Activated CD4-positive, alpha-beta T cell treated with anti-CD3 and anti-CD28 coated beads, Interleukin-2, amount 50 U/mL, for 48 hours (primary cell): ENCODE measurements around the gene LY9.

Experiments
- DNase-seq, 2 experiments: peaks; one replicate each; pipeline ENCODE4 v3.0.0-alpha.2; 2020

Gene LY9

DNA sequence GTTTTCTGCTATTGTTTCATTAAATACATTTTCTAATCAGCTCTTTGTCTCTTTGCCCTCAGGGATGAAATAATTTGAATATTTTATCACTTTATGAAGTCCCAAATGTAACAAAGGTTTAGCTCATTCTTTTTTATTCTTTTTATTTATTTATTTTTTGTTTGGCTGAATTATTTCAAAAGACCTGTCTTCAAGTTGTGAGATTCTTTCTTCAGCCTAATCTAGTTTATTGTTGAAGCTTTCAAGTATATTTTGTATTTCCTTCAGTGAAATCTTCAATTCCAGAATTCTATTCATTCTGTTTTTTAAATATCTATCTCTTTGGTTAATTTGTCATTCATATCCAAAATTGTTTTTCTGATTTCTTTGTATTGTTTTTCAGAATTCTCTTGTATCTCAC lies 10.8 kb downstream of the LY9 start:
- DNase-seq, result no peak

DNA sequence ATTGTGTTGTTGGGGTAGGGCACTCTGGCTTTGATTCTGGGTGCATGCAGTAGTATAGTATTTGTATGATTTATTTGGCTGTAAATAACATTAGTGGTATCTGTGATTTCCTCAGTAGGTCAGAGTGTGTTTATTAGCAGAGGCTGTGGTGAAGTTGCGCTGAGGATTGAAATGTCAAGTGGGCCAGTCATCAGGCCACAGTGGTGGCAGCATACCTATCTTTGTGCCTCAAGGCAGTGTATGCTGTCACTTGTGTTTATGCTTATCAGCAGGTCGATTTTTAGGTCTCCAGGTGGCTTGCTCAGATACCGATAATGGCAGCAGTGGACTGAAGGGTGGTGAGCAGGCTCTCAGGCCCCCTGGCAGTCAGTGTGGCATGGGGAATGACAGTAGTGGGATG lies 11.3 kb downstream of the LY9 start:
- no peak for DNase-seq

DNA sequence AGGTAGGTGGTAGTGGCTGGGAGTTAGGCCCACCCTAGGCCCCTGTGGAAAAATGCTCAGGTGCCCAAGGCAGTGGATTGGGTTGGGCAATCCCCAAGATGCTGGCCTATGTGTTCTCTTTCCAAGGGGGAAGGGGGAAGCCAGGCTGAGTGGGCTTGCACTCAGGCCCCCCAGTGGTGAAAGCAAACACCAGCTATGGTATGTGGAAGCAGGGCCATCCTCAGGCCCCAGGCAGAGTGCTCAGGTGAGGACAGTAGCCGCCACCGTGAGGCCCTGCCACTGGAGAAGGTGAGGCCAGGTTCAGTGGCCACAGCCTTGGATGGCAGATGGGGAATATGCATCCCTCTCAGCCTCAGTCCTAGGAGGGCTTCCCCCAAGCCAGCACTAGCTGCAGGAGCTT lies 11.8 kb downstream of the LY9 start:
- DNase-seq, result no peak

DNA sequence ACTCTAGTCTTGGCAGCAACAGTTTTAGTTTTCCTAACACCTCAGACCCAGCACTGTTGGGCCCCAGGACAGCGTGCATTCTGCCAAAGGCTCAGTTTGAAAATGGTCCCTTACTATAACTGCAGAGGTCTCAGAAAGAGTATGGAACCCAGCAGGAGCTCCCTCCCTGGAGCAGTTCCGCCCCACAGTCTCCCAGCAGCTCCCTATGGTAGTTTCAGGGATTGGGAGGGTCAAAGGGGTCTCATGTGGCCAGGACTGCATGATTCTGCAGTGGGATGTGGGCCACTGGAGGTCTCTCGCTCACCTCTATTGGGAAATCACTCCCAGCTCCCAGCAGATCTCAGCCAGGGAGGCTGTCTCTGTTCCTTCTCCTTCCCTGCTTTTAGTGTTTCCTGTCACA lies 12.3 kb downstream of the LY9 start:
- no peak for DNase-seq

DNA sequence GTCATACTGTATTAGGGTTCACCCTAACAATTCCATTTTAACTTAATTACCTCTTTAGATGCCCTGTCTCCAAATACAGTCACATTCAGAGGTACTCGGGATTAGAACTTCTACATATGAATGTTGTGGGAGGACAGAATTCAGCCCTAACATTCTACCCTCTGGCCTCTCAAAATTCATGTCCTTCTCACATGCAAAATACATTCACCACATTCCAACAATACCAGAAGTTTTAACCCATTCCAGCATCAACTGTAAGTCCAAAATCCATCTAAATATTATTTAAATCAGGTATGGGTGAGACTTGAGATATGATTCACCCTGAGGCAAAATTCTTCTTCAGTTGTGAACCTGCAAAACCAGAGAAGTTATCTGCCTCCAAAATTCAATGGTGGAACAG lies 14.5 kb downstream of the LY9 start:
- DNase-seq, result no peak

DNA sequence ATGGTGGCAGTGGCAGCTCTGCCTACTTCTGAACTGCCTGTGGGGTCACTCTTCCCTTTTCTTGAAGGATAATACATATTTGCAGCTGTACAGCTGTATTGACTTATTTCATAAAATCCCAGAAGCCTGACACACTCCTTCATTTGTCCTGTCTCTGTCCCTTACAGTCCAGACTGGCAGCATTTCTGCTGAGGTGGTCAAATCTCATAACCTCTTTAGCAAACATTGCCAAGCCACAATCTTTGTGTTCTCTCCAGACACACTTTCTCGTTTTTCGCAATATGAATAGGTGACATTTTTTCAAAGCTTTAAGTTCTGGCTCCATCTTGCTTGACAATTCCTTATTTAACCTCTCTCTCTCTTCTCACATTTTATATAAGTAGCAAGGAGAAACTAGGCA lies 15.2 kb downstream of the LY9 start:
- no peak for DNase-seq

DNA sequence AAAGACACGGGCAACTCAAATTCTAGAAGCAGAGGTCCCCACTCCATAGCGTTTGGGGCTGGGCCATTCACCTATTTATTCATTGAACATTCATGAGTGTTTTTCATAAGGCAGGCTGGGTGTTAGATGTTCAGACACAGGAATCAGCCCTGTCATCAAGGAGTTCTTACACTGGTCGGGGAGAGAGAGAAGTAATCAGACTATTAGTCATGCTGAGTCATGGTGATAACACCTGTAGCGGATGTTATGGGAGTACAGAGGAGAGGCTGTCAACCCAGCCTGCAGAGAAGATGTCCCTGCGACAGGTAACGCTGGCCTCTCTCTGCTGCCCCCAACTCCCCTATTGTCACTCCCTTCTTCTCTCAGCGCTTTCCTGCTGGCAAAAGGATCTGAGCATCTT lies 17.2 kb downstream of the LY9 start:
- no peak for DNase-seq

GRCh38 chr1:160814316-160814715 lies 18.3 kb downstream of the LY9 start:
- no peak for DNase-seq

GRCh38 chr1:160814856-160815255 lies 18.9 kb downstream of the LY9 start:
- DNase-seq, result no peak

GRCh38 chr1:160818207-160818937 lies 22.4 kb downstream of the LY9 start:
- DNase-seq, result no peak

DNA sequence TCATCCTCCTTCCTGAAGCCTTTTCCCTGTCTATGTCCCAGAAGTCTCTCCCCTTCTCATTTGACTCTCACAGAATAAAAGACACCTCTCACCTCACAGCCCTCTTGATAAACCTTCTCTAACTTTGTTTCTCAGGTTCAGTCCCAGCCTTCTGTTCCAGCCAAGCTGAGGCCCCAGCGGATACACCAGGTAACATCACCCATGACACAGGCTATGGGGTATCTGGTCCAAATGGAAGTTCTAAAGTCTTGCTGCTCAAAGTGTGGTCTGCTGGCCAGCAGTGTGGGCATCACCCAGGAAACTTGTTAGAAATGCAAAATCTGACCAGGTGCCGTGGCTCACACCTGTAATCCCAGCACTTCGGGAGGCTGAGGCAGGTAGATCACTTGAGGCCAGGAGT lies 23.2 kb downstream of the LY9 start:
- DNase-seq, result no peak

DNA sequence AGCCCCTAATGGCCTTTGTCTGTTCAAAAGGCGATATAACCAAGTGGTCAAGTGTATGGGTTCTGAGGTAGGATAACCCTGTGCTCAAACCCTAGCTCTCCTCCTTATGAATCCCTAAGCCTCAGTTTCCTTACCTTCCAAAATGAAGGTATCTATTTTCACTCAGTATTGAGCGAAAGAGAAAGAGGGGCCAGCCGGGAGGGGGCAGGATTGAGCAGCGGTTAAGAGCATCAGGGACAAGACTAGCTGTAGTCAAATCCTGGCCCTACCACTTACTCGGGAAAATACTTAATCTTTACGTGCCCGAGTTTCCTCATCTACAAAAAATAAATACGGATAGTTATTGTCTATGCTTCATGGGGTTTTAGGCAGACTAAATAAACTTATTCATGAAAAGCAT lies 25.7 kb downstream of the LY9 start:
- no peak for DNase-seq

GRCh38 chr1:160823296-160823695 lies 27.3 kb downstream of the LY9 start:
- no peak for DNase-seq

DNA sequence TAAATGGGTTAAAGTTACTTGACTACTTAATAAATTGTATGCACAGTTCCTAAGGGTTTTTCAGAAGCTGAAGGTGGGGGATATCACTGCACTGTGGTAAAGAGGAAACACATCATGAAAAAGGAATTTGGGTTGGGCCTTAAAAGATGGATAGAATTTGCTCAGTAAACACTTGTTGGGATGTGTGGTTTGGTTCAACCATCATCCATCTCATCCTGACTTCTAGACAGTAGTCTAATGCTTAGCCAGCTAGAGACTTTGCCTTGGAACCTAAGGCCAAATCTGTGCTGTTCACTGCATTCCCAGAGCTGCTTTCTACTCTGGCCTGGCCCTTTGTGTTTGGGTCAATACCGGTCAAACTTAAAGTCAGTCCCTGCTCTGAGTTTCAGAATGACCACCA lies 30.6 kb downstream of the LY9 start:
- no peak for DNase-seq

DNA sequence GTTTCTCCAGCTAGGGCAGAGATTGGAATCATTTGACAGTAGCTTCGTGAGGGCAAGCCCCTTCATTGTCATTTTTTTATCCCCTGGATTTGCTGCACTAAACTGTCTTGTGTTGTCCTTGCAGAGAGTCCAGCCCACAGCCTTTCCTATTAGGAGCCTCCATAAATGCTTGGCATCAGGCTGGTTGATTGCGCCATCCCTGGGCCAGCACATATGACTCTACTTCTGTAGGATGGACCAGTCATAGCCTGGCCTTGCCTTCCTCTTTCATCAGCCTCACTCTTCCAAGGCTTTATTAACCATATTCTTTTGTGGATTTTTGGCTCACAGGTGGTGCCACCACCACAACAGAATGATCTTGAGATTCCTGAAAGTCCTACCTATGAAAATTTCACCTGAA lies 31.4 kb downstream of the LY9 start:
- no peak for DNase-seq

GRCh38 chr1:160829766-160830165 lies 33.8 kb downstream of the LY9 start:
- no peak for DNase-seq

DNA sequence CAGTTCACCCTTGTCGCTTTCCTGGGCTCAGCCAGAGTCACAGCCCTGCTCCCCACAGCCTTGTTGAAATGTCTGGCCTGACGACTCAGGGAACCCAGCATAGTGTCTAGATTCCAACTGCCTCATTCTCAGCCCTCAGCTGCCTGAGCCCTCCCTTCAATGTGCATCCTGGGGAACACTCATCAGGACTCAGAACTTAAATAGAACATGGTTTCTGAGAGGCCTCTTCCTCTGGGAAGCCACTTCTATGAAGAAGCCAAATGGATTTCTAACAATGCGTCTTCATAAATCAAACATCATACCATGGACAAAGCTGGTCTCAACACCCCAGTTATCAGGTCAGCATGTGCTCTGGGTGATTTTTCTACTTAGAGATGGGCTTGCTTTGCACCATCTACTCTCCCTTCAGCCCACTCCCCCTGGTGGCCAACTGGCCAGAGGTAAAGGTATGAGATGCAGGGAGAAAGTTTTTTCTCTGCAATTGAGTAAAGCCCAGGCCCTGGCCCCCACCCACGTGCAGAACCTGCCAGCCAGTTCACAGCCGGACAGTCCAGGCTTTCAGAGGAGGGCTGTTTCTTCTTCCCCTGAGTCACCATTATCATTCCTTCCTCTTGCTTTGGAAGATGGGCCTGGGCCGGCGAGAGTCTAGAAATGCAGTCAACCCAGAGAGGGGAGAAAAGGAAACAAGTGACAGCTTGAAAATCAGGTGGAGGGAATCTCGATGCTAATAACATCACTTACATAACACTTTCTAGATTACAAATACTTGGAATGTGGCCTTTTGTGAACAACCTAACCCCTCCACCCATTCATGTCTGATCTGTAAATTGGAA lies 34.6 kb downstream of the LY9 start:
- DNase-seq, result peak; percentile 83 to 88

DNA sequence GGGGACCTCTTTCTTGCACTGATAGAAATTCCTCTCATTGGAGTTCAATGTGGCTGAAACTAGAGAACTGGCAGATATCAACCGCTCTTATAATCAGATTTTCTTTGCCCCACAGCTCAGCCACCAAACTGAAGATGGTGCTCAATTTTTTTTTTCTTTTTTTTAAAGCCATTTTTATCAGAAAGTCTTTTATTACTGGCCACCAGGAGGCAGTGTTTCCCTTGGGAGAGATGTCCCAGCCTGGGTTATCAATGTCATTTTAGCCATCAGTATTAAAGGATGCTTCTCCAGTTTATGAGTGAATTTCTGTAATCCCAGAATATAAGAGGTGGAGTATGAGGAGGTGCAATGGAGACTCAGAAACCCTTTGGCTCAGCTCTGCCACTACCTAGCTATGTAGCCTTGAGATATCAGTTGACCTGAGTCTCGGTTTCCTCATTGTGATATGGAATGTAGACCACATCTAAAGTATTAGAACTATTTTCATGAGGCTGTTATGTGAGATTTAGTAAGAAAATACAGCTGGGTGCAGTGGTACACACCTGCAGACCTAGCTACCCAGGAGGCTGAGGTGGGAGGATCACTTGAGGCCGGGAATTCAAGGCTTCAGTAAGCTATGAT lies 39.1 kb downstream of the LY9 start:
- DNase-seq, result peak; percentile 22 to 48

DNA sequence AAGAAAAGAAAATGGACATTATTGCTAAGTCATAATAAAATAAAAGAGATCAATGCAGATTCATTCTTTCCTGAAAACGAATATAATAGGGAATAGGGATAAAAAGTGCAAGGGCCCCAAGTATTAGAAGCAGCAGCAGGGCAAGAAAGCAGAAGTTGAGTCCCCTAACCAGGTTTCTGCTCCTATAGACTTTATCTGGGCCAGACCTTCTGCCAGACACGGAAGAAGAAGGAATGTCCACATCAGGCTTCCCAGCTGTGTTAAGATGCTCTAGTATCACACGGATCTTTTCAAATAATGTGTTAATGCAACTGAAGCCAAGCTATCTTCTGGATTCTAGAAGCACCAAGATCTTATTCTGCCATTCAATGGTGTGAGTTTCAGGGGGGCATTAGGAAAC lies 39.8 kb downstream of the LY9 start:
- no peak for DNase-seq

DNA sequence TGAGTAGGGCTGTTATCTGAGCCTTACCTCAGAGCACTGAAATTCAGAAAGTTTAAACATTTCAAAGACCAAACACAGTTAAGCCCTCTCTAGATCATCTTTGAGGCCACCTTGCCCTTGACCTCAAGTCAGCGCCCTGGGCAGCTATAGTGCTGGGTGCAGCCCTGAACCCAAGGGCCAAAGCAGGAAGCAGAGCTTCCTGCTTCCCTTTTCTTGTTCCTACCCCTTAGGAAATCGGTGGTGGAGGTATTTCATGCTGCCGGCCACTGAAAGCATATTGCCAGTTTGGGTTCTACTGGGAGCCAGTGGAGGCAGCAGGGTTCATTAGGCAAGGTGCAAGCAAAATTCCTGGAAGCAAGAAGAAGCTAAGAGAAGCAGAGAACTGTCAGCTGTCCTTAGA lies 40.6 kb downstream of the LY9 start:
- DNase-seq, result no peak

DNA sequence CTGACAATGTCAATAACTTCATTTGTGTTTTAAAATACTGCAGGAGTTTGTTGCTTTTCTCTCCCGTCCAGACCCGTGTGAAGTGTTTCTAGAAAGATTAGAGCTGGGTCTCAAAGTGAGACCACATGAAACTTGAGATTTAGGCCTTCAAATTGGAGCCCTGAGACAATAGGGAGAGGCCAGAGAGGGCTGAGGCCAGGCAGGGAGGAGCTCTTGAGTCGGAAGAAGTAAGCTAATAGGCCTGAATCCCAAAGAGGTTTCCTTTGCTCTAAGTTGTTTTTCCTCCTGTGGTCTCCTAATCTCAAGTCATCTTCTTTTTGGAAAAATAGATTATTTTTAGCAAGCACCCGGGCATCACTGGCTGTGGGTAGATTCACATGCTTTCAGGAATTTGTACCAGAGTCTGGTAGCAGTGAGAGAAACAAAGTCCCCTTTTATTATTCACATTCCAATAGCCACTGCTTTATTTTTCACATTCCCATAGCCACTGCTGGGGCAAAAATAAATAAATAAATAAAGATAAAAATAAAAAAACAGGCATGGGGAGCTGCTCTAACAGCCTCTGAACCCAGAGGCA lies 41.1 kb downstream of the LY9 start:
- no peak for DNase-seq

GRCh38 chr1:160837558-160838205 lies 41.7 kb downstream of the LY9 start:
- DNase-seq, result peak; percentile 72 to 78

DNA sequence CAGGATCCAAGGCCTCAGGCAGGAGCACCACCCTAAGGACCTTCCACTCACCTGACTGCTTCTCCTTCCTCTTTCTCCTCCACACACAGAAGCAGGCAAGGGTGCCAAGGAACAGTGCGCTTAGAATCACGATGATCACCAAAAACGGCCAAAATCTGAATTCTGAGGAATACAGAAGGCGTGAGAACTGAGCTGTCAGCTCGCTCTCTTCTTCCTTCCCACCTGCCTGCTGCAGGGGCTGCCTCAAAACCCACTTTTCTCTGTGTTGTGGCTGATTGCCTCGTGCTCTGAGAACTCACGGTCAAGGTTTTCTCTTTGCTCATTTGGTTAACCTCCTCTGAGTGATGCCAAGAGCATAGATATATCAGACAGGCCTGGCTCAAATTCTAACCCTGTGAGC lies 42.9 kb downstream of the LY9 start:
- DNase-seq, result no peak
